RWPE1 (cell line): ENCODE measurements around the gene SHLD3.

Experiments
- CTCF ChIA-PET: fragments of 350-600 bp; sonication (Branson Sonifier 250); formaldehyde crosslinking; extraction: SDS; loops from one replicate; lab custom pipeline; 2021; lab: Yijun Ruan, JAX
- POLR2A ChIA-PET: fragments of 400-600 bp; formaldehyde crosslinking; extraction: SDS; loops from one replicate; lab custom pipeline; 2020; ENCODE audit warnings: antibody characterized with exemption; ENCODE audit not compliant: low non-redundant PET; lab: Yijun Ruan, JAX
- DNase-seq: peaks from one replicate; pipeline ENCODE4 v3.0.0; 2012; ENCODE audit warnings: low spot score
- H3K27ac ChIP-seq: fragments of 450-650 bp; 2 replicates; pipeline ENCODE4 v1.5.1; 2017
- TF ChIP-seq, protein P1 (sequence below): fragments of 450-650 bp; conservative IDR thresholded peaks from 2 replicates; pipeline ENCODE4 v1.5.1; 2017; ENCODE audit warnings: low read depth, mild to moderate bottlenecking

Gene SHLD3

DNA sequence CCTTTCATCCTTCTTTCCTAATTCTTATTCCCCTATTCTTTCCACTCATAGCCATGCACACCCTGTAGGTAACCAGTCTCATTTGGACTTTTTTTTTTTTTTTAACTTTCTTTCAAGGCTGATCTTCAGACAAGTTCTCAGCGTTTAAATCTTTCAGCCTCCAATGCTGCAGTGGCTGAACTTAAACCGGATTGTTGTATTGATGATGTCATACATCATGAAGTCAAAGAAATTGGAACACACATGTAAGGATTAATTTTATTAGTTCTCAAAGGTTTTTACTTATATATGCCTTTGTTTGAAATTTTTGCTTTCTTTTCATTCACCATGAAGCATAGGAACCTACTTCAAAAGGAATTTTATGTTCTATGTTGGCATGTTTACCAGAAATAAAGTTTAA lies 22.1 kb downstream of the SHLD3 start:
- CTCF ChIA-PET = no interaction called here
- DNase-seq = no peak
- POLR2A ChIA-PET = no interaction called here

DNA sequence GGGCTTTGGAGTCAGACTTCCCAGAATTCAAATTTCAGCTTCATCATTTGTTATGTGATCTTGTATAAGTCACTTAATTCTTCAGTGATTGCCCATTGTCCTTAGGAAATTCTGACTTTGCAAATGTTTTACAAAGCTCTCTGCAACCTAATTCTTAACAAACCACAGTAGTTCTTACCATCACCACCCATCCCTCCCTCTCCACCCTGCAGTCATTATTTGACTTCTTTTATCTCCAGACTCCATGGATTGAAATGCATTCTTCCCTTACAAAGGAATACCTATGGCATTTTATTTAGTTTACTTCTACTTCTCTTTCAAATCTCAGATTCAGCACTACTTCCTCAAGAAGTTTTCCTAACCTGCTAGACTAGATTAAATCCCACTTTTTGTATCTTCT lies 23.1 kb downstream of the SHLD3 start:
- no peak overlapping the region for H3K27ac ChIP-seq
- DNase-seq = no peak
- ChIA-PET POLR2A (no interaction called here), CTCF (no interaction called here)
- TF ChIP-seq, protein P1, sequence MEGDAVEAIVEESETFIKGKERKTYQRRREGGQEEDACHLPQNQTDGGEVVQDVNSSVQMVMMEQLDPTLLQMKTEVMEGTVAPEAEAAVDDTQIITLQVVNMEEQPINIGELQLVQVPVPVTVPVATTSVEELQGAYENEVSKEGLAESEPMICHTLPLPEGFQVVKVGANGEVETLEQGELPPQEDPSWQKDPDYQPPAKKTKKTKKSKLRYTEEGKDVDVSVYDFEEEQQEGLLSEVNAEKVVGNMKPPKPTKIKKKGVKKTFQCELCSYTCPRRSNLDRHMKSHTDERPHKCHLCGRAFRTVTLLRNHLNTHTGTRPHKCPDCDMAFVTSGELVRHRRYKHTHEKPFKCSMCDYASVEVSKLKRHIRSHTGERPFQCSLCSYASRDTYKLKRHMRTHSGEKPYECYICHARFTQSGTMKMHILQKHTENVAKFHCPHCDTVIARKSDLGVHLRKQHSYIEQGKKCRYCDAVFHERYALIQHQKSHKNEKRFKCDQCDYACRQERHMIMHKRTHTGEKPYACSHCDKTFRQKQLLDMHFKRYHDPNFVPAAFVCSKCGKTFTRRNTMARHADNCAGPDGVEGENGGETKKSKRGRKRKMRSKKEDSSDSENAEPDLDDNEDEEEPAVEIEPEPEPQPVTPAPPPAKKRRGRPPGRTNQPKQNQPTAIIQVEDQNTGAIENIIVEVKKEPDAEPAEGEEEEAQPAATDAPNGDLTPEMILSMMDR = no peak

More for the DNA sequence above, 22.1 kb downstream of the SHLD3 start:
- H3K27ac ChIP-seq = no peak overlapping the region
- TF ChIP-seq, protein P1 = no peak

DNA sequence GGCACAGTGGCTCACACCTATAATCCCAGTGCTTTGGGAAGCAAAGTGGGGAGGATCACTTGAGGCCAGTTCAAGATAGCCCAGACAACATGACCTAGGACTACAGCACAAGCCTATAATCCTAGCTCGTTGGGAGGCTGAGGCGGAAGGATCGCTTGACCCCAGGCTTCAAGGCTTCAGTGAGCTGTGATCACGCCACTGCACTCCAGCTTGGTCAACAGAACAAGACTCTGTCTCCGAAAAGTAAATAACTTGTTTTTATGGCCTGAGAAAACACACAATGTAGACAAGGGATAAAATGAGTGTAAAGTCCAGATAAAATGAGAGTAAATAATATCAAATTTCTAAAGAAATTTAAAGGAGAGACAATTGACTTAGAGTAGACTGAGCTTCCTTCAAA lies 26.3 kb downstream of the SHLD3 start:
- CTCF ChIA-PET = interaction anchor here (0.6 to 1.4 kb wide), 5 partner anchors 13 to 751 kb away, joined by 3 to 4 read pairs (median 3); no protein-coding TSS in a partner anchor

DNA sequence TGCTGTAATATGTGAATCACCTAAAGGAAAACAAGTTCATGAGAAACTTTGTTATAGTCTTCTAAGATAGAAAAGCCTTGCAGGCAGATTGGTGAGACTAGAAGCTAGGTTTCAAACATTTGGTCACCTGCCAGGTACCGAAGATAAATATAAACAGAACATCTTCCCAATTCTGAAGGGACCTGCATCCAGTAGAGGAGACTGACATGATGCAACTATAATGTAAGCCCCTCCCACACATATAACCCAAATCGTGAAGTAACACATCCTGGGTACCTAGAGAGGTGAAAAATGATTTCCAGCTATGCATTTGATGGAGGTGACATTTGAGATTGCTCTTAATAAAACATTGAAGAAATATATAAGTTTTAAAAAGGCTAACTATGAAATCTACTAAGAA lies 29.9 kb downstream of the SHLD3 start:
- TF ChIP-seq, protein P1 = no peak
- DNase-seq = no peak
- ChIA-PET POLR2A (no interaction called here), CTCF (no interaction called here)
- no peak overlapping the region for H3K27ac ChIP-seq

More for the DNA sequence above, 26.3 kb downstream of the SHLD3 start:
- DNase-seq = no peak
- H3K27ac ChIP-seq = no peak overlapping the region
- TF ChIP-seq, protein P1 = no peak
- POLR2A ChIA-PET = no interaction called here

DNA sequence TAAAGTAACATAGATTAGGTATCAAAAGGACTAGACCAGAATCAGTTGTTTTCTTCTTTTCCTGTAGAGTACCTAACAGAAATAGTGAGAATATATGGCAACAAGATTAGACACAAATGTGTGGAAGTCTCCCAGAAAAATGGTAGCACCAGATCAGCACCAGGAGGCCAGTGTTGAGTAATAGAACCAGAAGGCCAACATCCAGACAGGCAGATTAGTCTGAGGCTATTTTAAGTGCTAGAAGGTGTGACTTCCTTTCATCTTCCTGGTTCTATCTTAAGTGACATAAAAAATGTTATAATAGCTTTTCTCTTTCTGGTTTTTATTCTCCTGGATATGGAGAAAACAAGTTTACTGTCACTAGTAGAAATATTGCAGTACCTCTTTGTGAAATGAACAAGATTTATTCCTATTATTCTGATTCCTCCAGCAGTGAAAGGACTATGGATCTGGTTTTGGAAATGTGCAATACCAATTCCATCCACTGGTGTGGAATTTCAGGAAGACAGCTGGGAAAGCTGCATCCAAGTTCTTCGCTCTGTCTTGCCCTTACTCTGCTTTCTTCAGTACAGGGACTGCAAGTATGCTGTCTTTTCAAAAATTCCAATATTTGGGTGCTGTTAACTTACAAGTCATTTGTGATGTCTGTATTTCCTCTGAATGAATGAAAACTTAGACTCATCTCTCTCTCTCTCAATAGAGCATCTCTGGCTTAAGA lies 39.1 kb downstream of the SHLD3 start:
- TF ChIP-seq, protein P1 = peak; percentile 60
- POLR2A ChIA-PET = no interaction called here
- H3K27ac ChIP-seq = no peak overlapping the region
- peak; percentile 43 for DNase-seq
- CTCF ChIA-PET = interaction anchor here (0.5 to 1.2 kb wide), 7 partner anchors 9 to 1903 kb away, joined by 3 to 6 read pairs (median 4); no protein-coding TSS in a partner anchor

DNA sequence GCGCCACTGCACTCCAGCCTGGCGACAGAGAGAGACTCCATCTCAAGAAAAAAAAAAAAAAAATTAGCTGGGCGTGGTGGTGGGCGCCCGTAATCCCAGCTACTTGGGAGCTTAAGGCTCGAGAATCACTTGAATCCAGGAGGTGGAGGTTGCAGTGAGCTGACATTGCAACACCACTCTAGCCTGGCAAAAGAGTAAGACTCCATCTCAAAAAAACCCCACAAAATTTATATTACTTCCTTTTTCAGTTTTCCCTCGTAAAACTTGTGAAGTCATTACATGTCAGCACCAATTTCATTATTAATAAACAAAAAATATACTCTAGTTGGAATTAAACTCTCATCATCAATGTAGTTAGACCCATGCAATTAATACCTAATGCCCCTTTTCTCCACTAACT lies 43.9 kb downstream of the SHLD3 start:
- CTCF ChIA-PET = no interaction called here
- TF ChIP-seq, protein P1 = no peak
- DNase-seq = no peak
- POLR2A ChIA-PET = no interaction called here
- H3K27ac ChIP-seq = no peak overlapping the region
